HG02798 (cell line): ENCODE measurements around the gene POLN.
"Not testable (repeated sequence)": the region's sequence is repeated elsewhere in the genome, so short reads cannot be mapped to it uniquely, and the experiment has no call there.

ENCODE experiments used
- ATAC-seq: cut with Tn5 transposase; IDR thresholded peaks from one replicate; pipeline ENCODE4 v1.9.1; 2021; ENCODE audit warnings: mild to moderate bottlenecking; ENCODE audit not compliant: unreplicated experiment, poor library complexity

POLN gene

DNA sequence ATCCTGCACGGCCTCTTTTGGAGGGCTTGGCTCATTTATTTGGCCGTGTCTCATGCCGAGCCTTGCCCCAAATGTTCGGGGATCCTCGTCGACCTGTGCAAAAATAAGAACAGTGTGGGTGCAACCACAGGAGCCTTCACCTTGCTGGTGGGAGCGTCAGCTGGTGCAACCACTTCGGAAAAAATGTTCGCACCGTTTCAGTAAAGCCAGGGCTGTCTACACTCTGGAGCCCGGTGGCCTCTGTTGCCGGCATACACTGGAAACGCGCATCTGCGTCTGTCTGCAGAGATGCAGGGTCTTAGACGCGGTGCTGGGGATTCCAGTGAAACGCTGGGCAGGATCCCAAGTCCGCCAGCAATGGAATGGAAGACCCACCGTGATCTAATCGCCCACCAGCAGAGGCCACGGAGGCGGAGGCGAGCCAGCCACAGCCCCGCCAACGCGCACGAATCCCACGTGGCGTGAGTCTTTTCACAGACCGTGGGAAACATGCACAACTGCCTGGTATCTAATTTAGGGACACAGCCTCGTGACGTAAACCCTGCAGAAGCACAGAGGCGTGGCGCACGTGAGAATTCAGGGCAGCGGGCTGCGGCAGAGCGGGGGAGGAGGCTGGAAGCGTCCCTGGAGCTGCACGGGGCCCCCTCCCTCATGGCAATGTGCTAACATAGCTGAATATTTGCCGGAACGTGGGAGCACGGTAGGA is 33.8 kb upstream of the POLN start:
- ATAC-seq = no peak

DNA sequence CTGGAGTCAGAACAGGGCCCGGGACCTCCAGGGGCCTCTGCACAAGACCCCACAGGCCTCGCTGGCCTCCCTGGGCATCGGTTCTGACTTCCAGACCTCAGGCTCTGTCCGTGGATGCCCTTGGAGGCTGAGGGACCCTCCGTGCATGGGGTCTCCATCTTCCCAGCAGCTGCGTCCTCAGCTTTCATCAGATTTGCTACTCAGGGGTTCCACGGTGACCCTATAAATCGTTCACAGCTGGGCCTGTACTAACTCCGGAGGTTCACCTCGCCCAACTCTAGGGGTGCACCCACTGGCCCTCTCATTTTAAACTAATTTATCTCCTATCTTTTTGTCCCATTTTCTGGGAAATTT is 33.1 kb upstream of the POLN start:
- not testable (repeated sequence) for ATAC-seq

DNA sequence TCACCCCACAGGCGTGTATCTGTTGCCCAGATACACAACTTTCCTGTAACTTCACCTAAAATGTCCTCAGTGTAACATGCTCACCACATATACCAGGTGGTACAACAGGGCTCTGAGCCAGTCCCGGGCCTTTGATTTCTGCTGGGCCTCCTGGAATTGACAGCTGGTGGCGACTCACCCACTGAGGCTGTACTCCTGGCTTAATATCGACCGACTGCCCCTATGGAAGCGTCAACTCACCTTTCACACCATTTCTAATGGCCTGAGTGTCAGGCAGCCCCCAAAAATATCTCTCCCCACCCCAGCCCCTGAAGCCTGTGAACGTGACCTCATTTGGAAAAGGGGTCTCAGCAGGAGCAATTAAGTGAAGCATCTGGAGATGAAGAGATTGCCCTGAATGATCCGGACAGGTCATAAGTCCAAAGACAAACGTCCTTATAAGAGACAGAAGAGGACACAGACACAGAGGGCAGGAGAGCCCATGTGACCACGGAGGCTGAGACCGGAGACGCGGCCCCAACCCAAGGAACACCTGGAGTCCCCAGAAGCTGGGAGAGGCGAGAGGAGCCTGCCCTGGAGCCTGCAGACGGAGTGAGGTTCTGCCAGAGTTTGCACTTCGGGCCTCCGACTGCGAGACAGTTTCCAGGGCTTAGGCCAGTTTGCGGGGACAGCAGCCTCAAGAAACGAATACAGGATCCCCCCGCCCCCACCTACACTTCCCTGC is 32.6 kb upstream of the POLN start:
- ATAC-seq = no peak

DNA sequence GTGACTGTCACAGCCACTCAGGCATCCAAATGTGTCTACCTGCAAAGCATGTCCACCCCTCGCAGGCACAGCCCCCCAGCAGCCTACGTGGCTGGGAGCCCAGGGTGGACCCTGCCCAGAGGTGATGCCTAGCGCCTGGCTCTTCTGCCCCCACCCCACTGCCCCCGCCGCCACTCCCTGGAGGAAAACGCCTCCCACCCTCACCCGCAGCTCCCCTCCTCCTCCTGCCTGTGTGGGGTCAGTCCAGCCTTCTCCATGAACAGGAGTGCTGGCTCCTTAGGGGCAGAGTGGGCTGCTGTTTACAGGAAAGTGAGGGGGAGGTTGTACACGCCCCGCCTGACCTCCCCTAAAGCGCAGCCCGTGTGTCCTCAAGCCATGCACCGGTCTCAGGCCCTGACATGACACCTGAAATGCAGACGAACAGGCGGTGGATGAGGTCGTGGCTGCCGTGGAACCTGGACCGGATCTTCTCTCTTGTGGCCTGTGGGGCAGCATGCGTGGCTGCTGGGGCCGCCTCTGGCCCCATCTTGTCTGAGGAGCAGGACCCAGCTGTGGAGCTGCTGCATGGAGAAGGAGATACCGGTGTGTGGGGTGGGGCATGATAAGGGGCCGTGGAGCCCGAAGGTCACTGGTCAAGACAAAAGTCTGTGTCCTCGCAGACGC is 31.9 kb upstream of the POLN start:
- ATAC-seq = no peak

DNA sequence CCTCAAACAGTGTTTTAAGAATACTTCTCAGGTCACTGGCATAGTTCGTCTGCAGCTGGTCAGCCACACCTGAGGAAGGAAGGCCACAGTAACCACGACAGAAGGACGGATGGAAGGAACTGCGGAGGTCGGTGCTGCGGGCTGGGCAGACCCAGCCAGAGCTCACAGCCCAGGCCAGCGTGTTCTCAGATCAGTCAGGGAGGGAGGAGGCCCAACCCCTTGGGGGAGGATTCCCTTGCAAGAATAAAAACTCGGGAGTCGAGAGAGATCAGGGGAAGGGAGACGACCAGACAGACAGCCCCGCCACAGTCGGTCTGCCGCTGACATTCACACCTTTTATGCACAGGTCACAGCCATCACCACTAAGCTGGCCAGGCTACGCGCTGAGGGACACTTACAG is 31.3 kb upstream of the POLN start:
- no peak for ATAC-seq

DNA sequence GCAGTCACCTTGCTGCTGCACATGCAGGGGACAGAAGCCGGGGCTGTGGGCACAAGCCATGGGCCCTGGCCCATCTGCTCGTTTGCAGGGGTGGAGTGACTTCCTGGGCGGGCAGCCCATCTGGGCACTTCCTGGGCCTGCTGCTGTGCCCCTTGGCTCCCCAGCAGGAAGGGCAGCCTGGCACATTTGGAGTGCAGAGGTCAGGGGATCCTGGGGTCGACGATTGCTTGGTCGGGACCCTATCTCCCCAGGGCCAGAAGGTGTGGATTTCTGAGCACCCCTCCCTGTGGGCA is 30.9 kb upstream of the POLN start:
- ATAC-seq = no peak

DNA sequence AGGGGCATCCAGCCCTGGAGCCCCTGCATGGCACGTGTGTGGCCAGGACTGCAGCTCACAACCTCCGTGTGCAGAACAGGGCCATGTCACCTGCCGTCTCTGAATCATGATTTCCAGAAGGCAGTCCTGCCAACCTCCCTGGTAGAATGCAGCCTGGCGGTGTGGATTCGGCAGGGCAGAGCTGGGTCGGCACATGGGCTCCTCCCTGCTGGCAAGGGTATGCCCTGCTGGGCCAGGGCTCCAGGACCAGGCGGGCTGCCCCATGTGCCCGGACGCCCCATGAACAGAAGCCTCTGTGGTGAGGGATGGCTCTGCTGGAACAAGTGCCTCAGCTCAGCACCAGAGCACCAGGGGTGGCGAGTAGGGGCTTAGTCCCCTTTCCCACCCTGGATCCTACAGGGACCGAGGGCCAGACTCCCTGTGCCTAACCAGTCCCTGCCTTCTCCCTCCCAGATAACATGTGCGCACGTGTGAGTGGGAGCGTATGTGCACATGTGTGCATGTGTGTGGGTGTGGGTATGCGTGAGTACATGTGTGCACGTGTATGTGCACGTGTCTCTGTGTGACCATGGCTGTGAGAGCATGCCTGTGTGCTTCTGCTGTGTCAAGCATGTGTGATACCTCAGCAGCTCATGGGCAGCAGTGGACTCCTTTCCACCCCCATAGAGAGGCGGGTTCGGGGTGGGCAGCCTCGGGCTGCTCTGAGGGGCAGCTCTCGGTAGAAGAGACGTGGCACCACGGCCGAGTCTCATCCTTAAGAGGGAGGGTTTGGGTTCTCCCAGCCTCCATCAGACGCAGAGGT is 30.3 kb upstream of the POLN start:
- ATAC-seq = no peak

DNA sequence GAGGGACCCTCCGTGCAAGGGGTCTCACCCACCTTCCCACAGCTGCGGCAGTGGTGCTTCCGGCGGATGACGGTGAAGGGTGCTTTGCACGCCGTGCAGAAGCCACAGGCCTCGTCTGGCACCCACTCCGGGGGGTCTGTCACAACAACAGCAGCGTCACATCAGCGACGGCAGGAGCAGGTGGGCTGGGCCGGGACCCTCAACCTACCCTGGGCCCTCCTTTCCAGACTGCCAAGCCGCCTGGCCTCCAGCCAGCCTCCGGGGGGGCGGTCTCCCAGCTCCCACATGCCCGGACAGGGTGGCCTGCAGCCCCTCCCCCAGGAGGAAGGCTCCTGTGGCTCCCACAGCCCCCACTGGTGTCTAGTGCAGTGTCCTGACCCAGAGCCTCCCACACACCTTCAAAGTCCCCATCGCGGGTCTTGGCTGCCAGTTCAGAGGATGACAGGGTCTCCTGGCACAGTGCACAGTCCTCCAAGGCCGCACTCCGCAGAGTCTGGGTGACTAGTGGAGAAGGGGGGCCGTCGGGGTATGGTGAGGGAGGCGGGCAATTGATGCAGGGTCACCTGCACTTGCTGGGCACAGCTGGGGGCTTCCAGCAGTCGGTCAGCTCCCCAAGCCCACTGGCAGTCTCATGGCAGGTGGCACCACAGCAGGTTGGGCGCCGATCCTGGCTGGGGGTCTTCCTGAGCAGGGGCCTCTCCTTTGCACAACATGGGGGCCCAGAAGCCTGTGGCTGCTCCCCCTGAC is 29.5 kb upstream of the POLN start:
- no peak for ATAC-seq

DNA sequence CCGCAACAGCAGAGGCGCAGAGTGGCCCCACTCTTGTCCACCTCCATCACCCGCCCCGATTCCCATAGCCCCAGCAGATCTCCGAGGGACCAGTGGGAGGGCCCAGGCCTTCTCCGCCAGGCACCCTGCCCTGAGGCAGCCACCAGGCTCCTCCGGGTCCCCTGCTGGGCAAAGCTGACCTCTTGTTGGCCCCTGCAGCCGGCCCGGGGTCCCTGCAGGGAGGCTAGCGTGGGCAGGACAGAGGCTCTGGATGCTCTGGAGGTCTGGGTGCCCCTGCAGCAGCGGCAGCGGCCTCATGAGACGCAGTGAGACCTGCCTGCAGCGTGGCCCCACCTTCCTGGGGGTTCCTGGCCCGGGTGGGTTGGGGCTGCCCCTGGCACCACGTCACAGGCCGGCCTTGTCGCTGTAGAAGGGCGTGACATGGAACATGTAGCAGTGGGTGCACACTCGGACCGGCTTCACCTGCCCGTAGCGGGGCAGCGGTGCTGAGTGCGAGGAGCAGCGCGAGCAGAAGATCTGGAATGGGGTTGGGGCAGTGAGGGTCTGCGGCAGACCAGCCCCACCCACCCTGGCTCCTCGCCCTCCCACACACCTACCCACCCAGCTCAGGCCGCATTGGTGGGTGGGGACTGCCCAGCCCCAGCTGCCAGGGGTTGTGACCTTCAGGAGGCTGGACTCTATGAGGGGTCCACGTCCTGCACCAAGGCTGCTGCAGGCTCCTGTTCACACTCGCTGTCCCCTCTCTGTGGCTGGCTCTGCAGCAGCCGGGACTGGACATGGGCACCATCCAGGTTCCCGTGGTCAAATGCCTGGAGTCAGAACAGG is 28.6 kb upstream of the POLN start:
- no peak for ATAC-seq

DNA sequence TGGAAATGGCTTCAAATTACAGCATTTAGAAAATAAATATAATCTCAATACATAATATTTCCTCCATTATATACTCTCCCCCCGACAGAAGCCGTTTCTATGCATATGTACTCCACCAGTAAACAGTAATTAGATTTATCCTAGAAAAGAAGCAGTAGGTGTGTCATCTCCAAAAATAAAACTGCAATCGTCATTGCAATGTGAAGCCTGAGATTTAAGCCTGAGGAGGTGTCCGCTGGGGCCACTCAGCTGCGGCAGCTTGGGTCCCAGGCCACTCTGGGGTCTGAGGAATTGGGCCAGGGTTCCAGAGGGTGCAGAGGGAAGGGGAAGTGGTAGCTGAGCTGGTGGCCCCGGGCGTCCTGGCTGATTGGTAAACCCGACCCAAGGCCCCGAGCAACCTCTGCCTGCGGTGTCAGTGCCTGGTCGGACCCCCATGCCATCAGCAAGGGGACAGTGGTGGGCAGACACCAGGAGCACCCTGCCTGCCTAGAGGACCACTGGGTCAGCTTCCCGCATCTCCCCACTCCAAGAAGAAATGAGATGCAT is 27.8 kb upstream of the POLN start:
- no peak for ATAC-seq

DNA sequence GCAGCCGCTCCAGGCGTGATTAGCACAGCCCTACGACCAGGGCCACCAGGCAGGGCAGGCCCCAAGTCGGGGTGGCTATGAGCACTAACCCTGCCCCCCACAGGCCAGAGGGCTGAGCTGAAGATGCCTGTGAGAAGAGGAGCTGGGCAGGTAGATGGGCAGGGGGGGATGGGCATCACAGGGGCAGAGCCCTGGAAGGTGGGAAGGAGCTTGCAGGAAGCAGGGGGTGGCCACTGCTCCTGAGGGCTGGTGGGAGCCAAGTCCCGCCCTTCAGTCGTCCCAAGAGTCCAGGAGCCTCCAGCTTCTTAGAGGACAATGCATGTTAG is 27.2 kb upstream of the POLN start:
- ATAC-seq = no peak

DNA sequence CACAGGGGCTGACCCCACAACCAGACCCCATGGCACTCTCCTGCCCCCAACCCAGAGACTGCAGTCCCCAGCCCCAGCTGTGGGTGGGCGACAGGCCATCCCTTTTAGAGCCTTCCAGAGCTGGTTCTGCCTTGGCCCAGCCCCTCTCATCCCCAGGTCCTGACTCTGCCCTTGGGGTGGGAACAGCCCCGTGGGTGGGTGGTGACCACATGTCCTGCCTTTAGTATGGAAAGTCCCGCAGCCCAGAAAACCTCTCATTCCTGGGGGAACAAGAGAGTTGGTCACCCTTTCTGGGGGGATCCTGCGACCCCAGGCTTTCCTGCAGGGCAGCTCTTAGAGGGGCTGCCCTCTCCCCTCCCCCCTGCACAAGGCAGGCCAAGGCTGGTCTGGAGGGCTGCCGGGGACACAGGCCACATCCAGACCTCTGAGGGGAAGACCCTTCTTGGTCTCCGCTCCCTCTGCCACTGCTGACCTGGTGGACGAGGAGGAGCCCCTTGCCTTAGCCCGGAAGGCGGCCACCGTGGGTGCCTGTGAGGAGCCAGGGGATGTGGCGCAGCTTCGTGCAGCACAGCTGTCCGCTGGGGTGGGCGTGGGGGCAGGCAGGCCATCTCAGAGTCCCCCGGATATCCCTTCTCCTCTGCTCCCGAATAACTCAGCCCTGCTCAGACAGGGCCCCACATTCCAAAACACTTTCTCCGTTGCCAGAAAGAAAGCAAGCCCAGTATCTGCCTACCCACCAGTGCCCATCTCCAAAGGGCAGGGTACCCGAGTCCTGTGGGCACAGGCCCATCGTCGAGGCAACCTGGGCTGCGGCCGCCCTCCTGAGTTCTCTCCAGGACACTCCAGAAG is 26.7 kb upstream of the POLN start:
- no peak for ATAC-seq

DNA sequence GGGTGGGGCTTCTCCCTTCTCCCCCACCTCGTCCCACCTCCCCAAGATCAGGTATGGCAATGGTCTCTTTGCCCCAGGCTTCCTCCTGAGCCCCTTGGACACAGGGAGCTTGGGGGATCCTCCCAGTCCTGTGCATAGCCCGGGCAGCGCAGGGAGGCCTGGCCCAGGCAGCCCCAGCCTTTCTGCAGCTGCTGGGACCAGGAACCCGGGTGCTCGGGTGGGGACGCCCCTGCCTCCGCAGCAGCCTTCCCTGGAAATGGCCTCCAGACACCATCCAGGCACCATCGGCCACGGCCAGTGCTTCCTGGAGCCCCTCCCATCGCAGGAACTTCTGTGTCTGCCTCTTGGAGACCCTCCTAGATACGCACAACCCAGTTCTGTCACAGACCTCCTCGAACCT is 25.9 kb upstream of the POLN start:
- no peak for ATAC-seq

DNA sequence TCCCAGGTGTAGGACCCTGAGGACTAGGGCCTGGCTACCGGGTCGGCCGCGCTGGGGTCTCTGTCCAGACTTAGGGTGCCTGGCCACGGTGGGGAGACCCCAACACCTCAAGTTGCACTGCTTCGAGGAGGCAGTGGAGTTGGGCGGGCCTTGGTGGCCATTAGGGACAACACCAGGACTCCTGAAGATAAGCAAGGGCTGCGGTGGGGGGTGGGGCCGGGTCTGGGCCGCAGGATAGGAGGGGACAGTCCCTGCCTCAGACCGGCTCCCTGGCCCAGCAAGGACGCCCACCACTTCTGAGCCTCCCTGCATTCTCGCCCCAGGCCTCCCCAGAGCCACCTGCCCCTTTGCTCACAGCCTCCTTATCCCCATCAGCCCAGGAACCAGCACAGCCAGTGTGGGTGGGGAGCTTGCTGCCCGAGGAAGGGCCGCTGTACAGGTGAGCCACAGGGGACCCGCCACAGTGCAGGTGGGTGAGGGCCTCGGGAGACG is 25.4 kb upstream of the POLN start:
- no peak for ATAC-seq

DNA sequence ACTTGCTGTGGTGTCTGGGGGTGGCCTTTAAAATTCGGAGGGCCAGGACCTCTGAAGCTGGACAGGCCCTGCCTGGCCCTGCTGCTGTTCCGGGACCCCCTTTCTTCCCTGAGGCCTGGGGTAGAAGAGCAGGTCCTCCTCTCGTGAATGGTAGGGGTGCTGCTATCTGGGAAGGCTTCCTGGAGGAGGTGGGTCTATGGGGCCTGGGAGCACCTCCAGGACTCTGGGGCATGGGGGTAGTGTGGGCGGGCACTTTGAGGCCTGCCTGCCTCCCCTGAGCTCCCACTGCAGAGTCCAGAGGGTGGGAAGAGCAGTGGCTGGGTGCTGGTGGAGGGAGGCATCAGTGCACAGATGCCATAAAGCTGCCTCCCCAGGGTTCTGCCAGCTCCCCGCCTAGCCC is 24.9 kb upstream of the POLN start:
- no peak for ATAC-seq

DNA sequence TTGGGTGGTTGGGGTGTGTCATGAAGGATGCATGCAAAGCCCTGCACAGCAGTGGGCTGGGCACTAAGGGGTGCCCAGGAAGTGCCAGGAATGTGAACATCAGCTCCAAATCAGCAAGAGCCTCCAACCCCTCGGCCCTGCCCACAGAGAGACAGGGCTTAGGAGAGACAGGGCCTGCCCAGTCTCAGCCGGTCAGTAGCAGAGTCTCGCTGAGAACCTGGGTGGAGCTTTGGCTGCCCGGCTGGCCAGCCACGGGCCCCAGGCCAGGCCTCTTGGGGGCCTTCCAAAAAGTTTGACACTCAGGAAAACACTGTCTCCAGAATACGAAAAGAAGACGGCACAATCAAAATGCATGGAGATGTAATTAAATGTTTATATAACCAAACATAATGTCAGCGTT is 24.3 kb upstream of the POLN start:
- ATAC-seq = no peak

DNA sequence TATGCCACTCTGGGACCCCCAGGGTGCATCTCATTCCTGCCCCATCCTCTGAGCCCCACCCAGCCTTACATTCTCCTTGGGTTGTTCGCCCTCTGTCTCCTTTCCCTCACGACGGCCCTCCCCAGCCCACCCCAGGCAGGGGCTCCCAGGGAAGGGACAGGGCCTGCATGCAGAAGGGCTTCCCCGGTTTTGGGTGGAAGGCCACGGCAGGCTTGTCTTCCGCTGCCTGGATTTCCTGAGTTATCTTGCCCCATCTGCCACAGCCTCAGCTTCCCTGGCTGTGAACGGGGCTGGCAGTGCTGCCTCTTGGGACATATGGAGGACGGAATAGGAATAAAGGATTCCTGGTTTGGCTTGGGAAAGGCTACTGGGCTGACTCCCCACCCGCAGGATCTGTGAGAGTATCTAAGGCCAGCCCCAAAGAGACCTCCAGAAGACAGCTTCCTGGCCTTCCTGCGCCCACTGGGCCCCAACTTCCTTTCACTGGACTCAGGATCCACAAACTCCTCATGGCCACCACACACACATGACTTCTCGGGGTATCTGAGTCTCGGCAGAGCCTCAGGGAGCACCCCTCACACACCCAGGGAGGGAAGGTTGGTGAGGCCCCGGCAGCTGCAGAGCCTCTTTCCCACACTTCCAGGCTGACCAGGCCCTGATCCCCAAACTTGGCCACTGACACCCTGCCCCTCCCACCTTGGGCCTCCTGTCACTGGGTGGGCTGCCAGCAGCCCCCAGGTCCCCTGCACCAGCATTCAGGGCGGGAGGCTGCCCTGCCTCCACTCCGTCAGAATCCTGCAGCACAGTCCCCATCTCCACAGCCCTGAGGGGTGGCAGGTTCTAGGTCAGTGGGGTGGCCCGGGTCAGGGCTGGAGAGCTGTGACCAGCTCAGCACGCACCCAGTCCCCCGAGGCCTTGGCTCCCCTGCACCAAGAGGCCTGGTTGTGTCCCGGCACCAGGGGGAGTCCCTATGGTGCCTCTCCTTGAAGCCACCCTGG is 23.5 kb upstream of the POLN start:
- no peak for ATAC-seq
